NCI-H2196 treated with DMSO at 0.1 percent for 48 hours (cell line): ENCODE results near the gene CCL4.
"Not testable (repeated sequence)": the region's sequence is repeated elsewhere in the genome, so short reads cannot be mapped to it uniquely, and the experiment has no call there.

Source experiments
- DNase-seq: peaks from one replicate; lab custom pipeline; 2025; ENCODE audit not compliant: unreplicated experiment; lab: John Stamatoyannopoulos, UW

Gene CCL4

DNA sequence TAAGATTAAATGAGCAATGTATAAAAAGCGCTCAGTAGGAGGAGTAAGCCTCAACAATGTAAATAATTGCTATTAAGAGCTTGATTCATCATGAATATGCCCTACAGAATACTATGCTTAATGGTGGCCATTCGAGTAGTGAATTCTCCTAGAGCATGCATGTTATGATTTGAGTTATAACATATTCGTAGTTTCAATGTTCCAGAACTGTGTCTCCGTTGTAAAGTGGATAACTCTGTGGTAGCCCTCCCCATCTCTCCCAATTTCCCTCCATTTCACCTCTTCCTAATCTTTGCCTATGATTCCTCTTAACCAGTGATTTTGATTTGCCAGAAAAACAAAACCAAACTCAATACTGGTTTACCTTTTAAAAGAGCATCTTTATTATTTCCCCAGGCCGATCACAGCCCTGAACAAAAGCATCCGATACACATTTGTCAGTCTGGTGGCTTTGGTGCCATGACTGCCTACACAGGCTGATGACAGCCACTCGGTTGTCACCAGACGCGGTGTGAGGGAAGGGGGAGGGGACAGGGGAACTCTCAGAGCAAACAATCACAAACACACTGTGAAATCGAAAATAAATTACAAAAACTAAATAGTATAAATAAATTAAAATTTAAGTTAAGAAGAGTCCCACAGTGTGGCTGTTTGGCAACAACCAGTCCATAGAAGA lies 15.6 kb upstream of the CCL4 start:
- DNase-seq, result not testable (repeated sequence)

DNA sequence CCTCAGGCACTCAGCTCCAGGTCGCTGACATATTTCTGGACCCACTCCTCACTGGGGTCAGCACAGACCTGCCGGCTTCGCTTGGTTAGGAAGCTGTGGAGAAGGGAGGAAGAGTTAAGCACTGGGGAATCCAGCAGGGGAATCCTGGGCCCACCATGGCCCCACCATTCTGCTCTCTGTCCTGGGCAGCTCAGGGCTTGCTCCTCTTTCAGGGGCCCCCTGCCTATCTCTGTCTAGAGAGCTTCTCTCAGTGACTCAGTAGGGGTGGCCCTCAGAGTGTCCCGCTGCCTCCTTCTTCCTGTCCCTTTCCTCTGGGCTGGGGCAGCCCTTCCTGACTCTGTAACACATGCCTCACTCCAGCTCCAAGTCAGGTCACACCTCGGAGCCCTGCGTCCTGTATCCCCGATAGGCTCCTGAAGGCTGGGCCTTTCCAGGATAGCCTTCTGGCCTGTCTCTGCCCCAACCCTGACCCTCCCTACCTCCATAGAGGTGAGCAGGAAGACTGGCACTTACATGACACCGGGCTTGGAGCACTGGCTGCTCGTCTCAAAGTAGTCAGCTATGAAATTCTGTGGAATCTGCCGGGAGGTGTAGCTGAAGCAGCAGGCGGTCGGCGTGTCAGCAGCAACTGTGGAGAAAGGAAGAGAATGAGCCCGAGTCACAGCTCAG lies 14.8 kb upstream of the CCL4 start:
- no peak for DNase-seq

DNA sequence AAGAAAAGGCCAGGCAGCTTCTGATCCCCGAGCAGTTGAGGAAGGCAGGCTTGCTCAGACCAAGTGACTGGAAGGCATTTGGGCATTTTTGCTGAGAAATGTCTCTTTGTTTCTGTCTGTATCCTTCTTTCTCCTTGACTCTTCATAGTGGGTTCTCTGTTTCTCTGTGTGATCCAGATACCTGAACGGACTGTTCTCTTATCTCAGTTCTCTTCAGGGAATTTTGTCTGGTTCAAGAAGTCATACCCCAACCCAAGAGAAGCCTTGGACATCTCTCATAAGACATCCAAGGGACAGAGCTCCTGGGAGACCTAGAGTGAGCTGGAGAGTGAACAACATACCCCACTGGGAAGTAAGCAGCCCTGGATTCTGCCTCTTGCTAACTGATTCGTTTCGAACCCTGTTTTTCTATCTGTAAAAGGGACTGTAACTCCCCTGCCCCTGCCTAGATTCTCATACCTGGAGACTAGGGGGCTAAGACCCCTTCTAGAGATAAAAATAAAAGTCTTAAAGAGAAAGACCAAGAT lies 14.2 kb upstream of the CCL4 start:
- DNase-seq, result no peak

DNA sequence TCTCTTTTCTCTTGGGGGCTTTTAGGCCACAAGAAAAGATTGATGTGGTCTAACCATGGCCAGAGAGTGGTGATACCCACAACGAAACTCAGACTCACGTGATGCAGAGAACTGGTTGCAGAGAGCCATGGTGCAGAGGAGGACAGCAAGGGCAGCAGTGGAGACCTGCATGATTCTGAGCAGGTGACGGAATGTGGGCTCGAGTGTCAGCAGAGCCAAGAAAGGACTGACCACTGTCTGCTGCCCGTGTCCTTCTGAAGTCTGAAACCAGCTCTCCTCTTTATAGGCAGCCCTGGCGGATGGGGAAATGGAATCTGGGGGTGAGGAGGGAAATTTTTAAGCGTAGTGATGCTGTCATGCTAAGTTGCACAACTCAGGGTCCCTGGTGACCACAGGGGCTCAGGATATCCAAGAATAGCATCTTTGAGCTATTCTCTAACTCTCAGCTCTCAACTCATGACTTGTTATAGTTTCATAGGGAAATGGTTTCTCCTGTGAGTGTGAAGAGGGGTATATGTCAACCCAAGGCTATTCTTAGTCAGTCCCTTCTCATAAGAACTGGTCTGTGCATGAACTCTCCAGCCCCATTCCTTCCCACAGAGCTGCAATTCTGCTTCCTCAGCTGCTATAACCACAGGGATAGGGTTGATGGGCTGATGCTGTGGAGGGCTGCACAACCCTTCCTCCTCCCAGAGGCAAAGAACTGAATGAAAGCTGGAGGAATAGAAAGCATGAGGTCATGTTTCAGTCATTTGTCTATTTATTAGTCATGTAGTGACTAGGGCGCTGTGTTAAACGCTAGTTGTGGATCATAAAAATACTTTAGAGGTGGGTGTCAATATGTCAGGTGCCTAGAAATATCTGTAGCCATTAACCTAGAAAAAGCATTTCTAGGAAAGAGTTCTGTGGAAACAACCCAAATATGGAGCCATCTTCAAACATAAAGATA lies 13.5 kb upstream of the CCL4 start, which contains the start of gene CCL3:
Gene CCL3 (minus strand): TSS at position 256 of the 949 bp plus-strand sequence. CDS start 85 bp downstream, at position 171.
- DNase-seq, result no peak

DNA sequence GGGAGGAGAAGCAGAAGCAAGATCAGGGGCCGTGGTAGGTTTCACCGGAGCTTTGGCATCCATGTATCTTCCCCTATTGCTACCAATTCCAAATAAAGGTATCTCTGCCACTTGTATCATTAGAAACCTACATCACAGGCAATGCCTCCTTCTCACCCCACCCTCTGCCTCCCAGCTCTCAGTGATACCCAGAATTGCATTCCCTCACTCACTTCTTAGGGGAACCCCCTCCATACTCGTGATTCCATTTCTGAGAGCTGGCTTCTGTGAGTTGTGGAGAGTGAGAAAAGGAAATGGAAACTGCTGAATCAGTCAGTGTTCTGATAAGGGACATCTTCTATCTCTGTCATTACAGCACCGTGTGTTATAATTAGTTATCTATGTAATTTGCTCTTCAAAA lies 11.4 kb upstream of the CCL4 start:
- DNase-seq, result no peak

DNA sequence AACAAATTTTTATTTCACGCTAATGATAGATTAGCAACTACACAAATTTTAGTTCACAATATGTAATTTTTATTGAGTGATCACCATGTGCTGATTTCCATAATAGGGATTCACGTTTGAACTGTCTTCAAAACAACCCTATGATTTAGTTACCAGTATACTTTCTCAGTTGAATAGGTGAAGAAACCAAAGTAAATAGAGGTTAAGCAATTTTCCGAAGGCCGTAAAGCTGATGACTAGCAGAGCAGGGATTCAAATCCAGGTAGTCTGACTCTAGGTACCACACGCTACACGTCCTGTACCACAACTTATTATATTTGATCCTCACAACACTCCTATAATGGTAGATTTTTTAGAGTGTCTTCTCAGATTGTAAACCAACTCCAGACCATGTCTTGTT lies 10.9 kb upstream of the CCL4 start:
- DNase-seq, result not testable (repeated sequence)

DNA sequence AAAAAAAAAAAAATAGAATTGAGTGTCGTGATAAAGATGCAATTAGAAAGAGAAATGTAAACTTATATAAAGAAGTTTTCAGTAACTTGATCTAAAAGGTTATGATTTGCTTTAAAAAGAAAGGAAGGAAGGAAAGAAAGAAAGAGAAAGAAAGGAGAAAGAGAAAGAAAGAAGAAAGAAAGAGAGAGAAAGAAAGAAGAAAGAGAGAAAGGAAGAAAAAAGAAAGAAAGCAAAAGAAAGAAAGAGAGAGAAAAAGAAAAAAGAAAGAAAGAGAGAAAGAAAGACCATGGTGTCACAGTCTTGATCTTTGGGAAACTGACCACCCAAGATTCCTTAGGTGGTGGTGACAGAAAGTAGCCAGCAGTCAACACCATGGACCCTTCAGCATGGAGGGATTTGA lies 9.4 kb upstream of the CCL4 start:
- no peak for DNase-seq

DNA sequence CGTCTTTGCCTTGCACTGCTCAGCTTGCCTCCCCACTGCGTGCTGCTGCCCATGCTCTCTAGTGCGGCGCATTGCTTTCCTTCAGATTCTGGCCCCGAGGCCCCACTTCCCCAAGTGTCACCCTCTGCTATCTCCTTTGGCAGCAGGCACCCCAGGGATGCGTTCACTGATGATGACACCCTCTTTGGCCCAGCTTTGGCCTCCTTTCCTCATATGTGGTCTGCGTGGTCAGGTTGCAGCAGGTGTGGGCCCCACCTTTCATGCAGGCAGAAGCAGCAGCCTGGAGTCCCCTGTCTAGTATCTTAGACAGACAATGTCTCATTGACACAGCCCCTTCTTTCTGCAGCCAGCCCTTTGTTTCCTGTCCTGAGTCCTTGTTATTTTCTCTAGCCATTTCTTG lies 8.9 kb upstream of the CCL4 start:
- DNase-seq, result no peak

DNA sequence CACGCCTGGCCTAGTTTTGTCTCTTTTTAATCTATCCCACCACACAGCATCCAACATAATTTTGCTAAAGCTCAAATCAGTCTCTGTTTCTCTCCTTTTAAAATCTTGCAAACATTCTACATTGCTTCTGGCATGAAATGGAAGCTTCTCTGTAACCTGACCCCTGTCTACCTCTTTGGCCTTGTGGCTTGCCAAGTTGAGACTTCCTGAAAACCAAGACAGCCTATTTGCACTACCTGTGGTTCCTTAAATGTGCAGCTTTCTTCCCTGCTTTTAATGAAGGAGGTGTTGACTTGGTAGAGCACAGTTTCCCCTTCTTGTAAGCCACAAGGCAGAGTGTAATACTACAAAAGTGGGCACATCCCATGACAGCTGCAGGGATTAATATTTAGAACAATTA lies 7.6 kb upstream of the CCL4 start:
- no peak for DNase-seq

DNA sequence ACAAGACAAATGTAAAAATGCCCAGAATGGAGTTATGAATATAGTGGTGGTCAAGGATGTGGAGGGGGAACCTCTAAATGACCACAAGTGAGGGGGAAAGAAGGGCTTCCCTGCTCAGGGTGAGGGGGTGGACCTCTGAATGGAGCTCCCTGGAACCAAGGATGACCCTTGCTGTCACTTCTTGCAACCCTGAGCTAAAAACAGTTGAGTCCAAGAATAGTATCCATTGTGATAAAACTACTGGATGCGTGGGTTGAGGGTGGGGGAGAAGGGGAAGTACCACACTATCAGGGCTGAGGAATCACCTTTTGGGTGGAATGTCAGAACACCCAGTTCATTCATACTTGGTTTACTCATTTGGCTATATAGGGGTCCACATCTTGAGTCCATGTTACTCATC lies 4.6 kb upstream of the CCL4 start:
- DNase-seq, result not testable (repeated sequence)

DNA sequence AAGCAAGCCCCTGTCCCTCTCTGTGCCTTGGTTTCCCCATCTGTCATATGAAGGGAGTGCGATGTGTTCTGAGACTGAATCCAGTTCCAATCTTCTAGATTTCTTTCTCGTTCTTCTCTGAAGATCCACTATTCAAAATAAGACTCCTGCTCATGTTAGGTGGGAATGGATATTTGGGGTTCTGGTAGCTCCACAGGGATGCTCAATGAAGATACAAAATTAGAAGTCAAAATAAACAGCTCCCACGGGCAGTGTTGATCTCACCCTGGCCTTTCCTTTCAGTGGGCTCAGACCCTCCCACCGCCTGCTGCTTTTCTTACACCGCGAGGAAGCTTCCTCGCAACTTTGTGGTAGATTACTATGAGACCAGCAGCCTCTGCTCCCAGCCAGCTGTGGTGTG lies 619 bp downstream of the CCL4 start:
- not testable (repeated sequence) for DNase-seq

DNA sequence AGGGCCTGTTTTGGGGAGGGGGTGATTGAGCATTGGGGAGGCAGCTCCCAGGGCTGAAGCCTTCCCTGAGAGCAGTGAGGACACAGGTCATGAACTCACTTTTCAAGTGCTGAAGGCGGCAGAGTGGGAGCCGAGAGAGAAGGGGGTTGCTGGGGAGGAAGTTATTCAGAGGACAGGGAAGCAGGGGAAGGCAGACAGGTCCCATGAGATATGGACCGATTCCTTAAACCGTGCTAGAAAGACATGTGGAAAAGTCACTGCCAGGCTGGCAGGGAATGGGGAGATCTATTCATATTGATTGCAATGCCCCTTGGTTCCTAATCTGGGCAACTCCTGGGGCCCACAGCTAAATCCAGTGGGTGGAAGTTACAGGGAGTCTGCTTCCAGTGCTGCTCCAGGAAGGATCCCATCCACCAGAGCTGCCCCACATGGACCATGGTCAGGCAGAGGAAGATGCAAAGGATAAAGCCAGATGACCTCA lies 1.1 kb downstream of the CCL4 start:
- no peak for DNase-seq

DNA sequence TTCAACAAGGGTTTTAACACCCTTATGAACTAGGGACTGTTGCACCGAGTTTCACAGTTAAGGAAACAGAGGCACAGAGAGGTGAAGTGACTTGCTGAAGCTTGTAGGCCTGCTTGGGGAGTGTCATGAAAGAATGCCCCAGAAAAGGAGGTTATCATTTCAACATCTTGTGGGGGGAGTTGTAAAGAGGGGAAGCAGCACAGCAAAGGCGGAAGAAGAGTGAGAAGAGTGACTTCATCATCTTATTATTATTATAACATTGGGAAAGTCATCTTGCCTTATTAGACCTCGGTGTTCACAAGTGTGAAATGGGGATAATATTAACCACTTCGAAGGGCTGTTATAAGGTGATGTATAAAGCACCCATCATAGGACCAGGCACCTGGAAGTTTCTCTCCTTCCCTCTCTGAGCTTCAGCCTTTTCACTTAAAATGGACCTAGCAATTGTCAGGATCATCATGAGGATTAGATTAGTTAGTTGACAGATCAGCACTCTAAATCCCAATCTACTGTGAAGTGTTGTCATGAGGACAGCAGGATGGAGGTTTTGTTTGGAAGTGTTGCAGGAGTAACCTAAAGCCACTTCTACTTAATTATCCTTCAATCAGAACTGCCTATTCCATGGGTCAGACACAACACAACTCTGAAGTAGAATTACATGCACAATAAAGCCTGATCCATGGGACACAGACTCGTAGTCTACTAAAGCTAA lies 2.3 kb downstream of the CCL4 start:
- DNase-seq, result no peak

DNA sequence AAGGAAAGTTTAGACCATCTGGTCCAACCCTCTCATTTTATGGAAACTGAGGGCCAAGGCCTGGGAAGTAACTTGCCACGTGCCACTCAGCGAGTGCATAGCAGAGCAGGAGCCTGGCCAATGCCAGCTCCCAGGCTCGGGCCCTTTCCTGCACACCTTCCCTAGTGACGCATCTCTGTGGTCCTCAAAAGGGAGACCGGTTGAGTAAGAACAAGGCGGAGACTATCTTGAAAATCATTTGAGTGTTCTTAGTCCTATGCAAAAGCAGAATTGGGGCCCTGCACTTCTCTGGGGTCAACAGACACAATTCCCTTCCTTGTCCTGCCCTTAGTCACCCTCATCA lies 2.8 kb downstream of the CCL4 start:
- DNase-seq, result no peak

DNA sequence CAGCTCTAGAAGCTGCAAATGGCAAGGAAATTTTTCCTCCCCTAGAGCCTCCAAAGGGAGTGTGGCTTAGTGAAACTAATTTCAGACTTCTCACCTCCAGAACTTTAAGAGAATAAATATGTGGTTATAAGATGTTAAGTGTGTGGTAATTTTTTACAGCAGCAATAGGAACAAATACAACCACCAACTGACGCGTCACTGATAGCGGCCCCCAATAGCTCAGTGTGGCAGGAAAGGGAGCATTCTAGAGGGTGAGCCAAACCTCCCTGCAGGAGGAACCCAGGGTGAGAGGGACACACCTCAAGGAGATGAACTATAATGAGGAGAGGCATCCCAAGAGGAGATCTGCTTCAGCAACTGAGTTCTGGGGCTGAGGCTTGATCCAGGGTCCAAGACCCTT lies 4.0 kb downstream of the CCL4 start:
- no peak for DNase-seq

DNA sequence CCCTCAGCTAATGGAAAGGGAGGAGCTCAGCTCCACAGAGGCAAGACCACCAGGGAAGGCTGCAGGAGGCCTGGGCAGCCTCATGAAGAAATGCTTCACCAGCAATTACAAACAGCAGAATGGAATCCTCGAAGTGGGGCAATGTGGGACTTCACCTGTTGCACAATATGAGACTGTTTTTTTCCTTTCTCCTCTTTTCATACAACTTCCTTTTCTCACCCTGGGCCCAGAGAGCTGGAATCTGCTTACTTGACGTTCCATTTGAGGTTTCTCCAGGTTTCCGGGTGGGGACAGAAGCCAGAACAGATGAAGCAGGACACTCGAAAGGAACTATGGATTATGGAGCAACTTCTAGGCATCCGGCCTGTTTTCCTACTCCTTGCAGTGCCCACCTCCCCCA lies 4.6 kb downstream of the CCL4 start:
- not testable (repeated sequence) for DNase-seq

DNA sequence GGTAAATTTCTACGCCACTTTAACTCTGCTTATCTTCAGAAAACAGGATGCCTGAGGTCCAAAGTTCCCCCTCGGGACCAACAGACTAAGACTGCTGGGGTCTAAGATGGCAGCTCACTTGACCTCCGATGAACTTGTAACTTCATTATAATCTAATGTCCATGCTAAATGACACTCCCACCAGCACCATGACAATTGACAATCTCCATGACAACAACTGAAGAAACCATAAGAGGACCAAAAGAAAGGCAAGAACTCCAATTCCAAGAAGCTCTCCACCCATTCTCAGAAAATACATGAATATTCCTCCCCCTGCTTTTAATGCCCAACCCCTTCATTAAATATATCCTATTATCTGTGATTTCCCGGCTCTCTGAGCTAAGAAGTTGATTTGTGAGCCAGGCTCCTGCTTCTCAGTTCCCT lies 7.5 kb downstream of the CCL4 start:
- no peak for DNase-seq

DNA sequence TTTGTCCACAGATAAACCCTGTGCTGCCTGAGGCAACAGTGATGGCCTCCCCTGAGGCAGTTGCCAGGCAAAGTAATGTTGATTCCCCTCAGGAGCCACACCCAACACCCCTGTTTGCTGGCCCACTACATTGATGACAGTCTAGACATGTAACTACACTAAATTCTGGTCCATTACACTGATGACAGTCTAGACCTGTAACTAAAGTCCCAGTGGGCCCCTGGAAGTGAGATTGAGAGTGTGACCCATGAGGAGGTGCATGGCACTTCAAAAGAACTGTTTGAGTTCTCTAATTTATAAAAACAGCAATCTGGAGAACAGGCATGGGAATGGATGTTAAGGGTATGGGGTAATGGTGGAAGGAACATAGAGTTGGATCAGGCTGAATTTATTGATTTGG lies 8.9 kb downstream of the CCL4 start:
- no peak for DNase-seq

DNA sequence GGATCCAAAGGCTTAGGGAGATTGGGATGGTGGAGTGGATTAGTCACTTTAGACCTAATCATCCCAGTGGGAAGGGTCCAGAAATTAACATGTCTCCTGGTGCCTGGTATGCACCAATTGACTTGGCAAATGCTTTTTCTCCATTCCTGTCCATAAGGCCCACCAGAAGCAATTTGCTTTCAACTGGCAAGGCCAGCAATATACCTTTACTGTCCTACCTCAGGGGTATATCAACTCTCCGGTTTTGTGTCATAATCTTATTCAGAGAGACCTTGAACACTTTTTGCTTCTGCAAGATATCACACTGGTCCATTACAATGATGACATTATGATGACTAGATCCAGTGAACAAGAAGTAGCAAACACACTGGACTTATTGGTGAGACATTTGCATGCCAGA lies 9.5 kb downstream of the CCL4 start:
- DNase-seq, result not testable (repeated sequence)

DNA sequence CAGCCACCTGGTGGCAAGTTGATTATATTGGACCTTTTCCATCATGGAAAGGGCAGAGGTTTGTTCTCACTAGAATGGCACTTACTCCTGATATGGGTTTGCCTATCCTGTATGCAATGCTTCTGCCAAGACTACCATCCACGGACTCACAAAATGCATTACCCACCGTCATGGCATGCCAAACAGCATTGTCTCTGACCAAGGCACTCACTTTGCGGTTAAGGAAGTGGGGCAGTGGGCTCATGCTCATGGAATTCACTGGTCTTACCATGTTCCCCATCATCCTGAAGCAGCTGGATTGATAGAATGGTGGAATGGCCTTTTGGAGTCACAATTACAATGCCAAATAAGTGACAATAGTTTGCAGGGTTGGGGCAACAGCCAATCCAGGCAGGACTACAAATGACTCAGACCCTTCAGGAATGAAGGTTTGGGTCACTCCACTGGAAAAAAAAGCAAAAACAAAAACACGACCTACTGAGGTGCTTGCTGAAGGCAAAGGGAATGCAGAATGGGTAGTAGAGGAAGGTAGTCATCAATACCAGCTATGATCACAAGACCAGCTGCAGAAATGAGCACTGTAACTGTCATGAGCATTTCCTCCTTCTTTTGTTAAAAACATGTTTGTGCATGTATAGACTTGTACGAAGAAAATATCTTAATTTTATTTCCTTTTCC lies 11.5 kb downstream of the CCL4 start:
- DNase-seq, result not testable (repeated sequence)
